Adipose tissue (tissue), 3 donors: Measurements from ENCODE around the gene LAIR1. TPM values are rescaled to one million over a fixed set of nuclear protein-coding genes. Genes with fewer than 3 reads are reported as not detected.
A peak's percentile ranks its signal among the peaks of the same experiment; 100 is the strongest.
"Not testable (repeated sequence)": the region's sequence is repeated elsewhere in the genome, so short reads cannot be mapped to it uniquely, and the experiment has no call there.

Source experiments
- H3K27ac ChIP-seq: one replicate; pipeline ENCODE4 v1.5.1; 2013; ENCODE audit warnings: low read depth, low read length
- WGBS, 3 donors: extraction: QIAGEN DNeasy Blood & Tissue Kit; methylation state at CpG; one replicate each; pipeline ENCODE4 v1.1.7; 2013; 5-methylcytosine and 5-hydroxymethylcytosine counted together
- polyA plus RNA-seq, 3 donors: library from polyadenylated mRNA; stranded (reverse); fragments of 200-250 nt; gene quantifications; one replicate each; pipeline ENCODE4 v1.2.3, GENCODE V29; 2013
- donor health status: healthy with polysubstance abuse.
- donor health status: Bipolar disorder and iron deficiency.
- donor health status: healthy.

LAIR1 gene
- polyA plus RNA-seq, 3 donors, result 8.2 to 75.8 (median 17.2) TPM

DNA sequence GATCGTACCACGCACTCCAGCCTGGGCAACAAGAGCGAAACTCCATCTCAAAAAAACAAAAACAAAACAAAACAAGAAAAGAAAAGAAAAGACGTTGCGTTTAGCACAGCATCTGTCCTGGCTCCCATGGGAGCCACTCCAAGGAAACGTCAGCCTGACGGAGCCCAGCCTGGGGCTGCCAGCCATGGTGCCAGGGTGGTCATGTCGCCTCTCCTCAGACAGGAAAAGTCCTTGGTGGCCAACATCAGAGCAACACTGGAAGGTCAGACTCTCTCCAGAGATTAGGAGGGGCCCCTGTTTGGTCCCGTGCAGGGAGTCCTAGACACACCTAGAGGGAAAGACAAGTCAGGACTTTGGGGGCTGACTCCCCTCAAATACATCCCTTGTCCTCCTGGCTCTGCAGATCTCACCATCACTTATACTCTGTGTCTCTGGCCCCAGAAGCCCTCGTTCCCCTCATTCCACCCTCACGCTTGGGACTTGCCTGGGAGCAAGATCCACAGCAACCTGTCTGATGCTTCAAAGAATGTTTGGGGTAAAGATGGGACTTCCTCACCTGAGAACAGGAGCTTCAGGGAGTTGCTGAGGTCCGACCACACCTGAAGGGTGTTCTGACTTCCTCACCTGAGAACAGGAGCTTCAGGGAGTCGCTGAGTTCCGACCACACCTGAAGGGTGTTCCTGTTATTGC lies 35.1 kb downstream of the LAIR1 start:
- H3K27ac ChIP-seq, result no peak overlapping the region
- 60 to 86% (median 80%) methylated on average over 14 of the region's 14 CpGs for WGBS, 3 donors

GRCh38 chr19:54328781-54329180 lies 36.0 kb downstream of the LAIR1 start:
- H3K27ac ChIP-seq, result not testable (repeated sequence)
- 76 to 77% (median 77%) methylated on average over 5 of the region's 5 CpGs for WGBS, 3 donors

DNA sequence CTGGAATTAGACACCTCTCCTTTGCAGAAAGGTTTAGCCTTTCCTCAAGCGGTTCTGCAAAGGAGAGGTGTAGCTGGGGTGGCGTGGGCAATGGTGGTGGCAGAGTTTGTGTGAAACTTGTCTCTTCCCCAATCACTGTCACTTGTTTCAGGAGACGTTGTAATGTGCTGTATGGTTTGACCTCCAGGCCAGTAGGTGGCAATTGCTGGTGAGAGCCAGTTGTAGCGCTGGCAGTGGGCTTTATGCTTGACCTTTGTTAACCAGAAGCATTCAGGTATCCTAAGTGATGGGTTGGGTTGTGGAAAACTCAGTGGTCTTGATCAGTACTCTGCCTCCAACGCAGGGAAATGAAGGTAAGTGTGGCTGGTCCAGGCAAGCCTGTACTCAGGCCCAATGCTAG lies 39.1 kb downstream of the LAIR1 start:
- 66 to 69% (median 69%) methylated on average over 5 of the region's 5 CpGs for WGBS, 3 donors
- no peak overlapping the region for H3K27ac ChIP-seq

DNA sequence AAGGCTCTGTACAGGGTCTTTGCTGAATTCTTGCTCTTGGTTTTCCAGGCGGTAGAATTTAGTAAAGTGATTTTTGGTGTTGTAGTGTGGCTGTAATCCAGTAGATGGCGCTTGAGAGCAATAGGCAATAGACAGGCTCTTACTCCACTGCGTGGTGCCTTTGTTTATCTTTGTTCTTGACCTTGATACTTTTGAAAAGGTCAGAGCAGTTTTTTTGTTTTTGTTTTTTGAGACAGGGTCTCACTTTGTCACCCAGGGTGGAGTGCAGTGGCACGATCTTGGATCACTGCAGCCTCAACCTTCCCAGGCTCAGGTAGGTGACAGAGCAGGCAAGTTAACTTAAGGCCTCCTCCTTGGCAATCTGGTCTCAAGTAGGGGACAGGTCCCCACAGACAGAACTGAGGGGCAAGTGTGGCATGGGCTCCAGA lies 39.5 kb downstream of the LAIR1 start:
- WGBS, 3 donors, result 5 to 7% (median 6%) methylated on average over 4 of the region's 4 CpGs
- no peak overlapping the region for H3K27ac ChIP-seq

GRCh38 chr19:54324071-54324470 lies 40.7 kb downstream of the LAIR1 start:
- H3K27ac ChIP-seq, result no peak overlapping the region
- 27 to 42% (median 39%) methylated on average over 3 of the region's 3 CpGs for WGBS, 3 donors

GRCh38 chr19:54322934-54323333 lies 41.8 kb downstream of the LAIR1 start:
- no CpG with 5 or more reads among the region's 13 CpGs for WGBS, 3 donors

DNA sequence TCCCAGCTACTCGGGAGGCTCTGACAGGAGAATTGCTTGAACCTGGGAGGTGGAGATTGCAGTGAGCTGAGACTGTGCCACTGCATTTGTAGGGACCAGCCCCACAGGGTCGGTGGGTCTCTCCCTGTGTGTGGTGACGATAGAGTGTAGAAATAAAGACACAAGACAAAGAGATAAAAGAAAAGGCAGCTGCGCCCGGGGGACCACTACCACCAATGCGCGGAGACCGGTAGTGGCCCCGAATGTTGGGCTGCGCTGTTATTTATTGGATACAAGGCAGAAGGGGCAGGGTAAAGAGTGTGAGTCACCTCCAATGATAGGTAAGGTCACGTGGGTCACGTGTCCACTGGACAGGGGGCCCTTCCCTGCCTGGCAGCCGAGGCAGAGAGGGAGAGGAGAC lies 42.4 kb downstream of the LAIR1 start:
- H3K27ac ChIP-seq, result not testable (repeated sequence)
- 90 to 95% (median 91%) methylated on average over 10 of the region's 13 CpGs for WGBS, 3 donors

More at GRCh38 chr19:54322934-54323333, 41.8 kb downstream of the LAIR1 start:
- not testable (repeated sequence) for H3K27ac ChIP-seq

- WGBS, 3 donors, result 77 to 82% (median 79%) methylated on average over 14 of the region's 14 CpGs
- no peak overlapping the region for H3K27ac ChIP-seq
These were observed 44.6 kb downstream of the LAIR1 start for GRCh38 chr19:54319892-54320670.

GRCh38 chr19:54319049-54319448 lies 45.7 kb downstream of the LAIR1 start:
- H3K27ac ChIP-seq, result no peak overlapping the region
- WGBS, 3 donors, result 49 to 80% (median 54%) methylated on average over 7 of the region's 7 CpGs

DNA sequence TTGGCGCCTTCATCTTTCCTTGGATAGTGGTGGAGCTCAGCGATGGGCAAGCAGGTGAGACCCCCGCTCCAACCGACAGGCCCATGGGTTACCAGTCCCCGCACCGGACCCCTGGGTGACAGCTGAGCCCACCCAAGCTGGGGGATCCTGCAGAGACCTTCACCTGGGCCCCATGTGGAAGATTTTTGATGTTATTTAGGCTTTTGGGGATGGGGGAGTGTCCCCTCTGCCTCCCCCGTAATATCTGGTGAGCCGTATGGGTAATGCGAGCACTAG lies 46.8 kb downstream of the LAIR1 start:
- 91 to 96% (median 92%) methylated on average over 9 of the region's 9 CpGs for WGBS, 3 donors
- H3K27ac ChIP-seq, result no peak overlapping the region

DNA sequence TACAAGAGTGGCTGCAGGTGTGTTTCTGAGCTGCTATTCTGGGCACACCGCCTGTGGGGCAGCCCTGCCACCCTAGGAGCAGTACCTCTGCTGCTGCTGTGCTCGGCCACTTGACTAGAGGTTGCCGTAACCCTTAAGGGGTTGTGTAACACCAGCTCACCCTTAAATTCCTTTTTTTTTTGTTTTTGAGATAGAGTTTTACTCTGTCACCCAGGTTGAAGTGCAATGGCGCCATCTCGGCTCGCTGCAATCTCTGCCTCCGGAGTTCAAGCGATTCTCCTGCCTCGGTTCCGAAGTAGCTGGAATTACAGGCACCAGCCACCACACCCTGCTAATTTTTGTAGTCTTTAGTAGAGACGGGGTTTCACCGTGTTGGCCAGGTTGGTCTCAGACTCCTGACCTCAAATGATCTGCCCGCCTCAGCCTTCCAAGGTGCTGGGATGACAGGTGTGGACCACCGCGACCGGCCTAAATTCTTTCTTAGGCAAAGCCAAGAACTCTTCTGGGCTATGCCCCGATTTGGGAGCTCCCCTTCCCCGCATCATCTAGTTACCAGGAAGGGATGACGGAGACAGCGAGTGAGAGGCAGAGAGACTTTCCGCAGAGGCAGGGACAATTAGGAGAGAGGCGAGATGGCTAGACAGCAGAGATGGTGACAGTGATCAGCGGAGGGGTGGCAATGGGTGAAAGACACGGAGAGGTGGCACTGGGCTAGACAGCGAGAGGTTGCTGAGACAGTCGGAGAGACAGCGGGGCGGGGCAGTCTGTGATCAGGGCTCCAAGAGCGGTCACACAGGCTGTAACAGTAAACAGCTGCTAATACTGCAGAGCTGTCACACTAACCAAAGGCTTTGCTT lies 47.4 kb downstream of the LAIR1 start:
- no peak overlapping the region for H3K27ac ChIP-seq
- WGBS, 3 donors, result 64 to 73% (median 72%) methylated on average over 27 to 28 of the region's 29 CpGs

DNA sequence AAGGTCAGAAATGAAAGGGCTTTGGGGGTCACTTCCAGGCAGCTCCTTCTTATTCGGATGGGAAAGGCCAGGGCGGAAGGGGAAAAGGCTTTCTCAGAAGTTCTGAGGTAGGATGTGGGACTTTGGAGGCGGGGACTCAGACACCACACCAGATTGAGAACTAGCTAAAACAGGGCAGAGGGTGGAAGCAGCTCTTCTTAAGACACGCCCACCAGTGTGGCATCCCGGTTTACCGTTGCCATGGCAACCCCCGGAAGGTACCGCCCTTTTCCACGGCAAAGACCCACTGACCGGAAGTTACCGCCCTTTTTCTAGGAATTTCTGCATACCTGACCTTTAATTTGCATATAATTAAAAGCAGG lies 48.0 kb downstream of the LAIR1 start:
- no peak overlapping the region for H3K27ac ChIP-seq
- 27 to 57% (median 41%) methylated on average over 11 of the region's 11 CpGs for WGBS, 3 donors

DNA sequence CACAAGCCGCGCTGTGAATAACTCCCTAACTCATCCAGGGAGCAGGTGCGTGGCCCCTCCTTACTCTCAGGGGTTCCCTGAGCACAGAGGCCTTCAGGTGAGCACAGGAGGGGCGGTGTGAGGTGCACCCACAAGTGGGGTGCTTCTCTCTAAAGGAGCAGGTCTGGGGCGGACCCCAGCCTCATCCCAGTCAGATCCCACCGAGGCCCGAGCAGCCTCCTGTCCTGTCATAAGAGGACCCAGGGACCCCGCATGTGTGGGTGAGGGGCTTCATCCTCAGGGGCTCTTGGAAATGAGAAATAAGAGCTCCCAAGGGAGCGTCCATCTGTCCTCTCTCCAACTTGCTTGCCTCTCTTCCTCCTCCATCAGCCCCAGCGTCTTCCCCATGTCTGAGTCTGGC lies 48.8 kb downstream of the LAIR1 start:
- WGBS, 3 donors, result 65 to 86% (median 81%) methylated on average over 10 of the region's 10 CpGs
- H3K27ac ChIP-seq, result no peak overlapping the region

GRCh38 chr19:54312436-54313377 lies 52.0 kb downstream of the LAIR1 start, which contains the start of gene LILRA5:
LILRA5 (minus strand) TSS chr19:54313166; CDS start chr19:54313019, 147 bp downstream.
- H3K27ac ChIP-seq, result peak within 1 kb of the TSS; percentile 17
- 41 to 53% (median 45%) methylated on average over 13 of the region's 13 CpGs for WGBS, 3 donors

GRCh38 chr19:54312011-54312410 lies 52.7 kb downstream of the LAIR1 start:
- no peak overlapping the region for H3K27ac ChIP-seq
- WGBS, 3 donors, result 56 to 70% (median 64%) methylated on average over 5 to 6 of the region's 6 CpGs

GRCh38 chr19:54311486-54311885 lies 53.2 kb downstream of the LAIR1 start:
- 29 to 70% (median 66%) methylated on average over 5 of the region's 5 CpGs for WGBS, 3 donors
- no peak overlapping the region for H3K27ac ChIP-seq

DNA sequence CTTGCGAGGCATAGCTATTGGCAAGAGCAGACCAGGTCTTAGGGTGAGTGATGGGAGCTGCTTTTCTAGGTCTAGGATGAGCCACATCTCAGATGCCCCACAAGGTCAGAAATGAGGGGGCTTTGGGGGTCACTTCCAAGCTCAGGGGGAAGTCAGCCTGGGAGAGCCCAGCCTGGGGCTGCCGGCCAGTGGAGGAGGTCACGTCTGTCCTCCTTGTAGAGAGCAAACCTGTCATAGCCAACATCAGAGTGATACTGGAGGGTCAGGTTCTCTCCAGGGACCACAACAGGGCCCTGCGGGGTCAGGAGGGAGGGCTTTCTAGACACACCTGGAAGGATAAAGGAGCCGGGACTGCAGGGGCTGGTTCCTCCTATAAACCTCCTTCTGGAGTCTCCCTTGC lies 54.2 kb downstream of the LAIR1 start:
- WGBS, 3 donors, result 65 to 76% (median 66%) methylated on average over 5 of the region's 5 CpGs
- no peak overlapping the region for H3K27ac ChIP-seq

DNA sequence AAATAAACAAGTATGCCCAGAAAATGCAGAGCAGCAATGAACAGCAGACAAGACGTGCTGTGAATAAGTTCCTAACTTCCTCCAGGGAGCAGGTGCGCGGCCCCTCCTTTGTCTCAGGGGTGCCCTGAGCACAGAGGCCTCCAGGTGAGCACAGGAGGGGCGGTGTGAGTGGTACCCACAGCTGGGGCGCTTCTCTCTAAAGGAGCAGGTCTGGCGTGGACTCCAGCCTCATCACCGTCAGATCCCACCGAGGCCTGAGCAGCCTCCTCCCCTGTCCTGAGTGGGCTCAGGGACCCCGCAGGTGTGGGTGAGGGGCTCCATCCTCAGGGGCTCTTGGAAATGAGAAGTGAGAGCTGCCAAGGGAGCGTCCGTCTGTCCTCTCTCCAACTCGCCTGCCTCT lies 54.9 kb downstream of the LAIR1 start:
- WGBS, 3 donors, result 63 to 79% (median 70%) methylated on average over 12 of the region's 12 CpGs
- H3K27ac ChIP-seq, result no peak overlapping the region
